ENCODE measurements around the gene RTCA. TPM values are rescaled to one million over a fixed set of nuclear protein-coding genes. Genes with fewer than 3 reads are reported as not detected.

Gene RTCA
- total RNA-seq, 1 donor, result 31.1 TPM

DNA sequence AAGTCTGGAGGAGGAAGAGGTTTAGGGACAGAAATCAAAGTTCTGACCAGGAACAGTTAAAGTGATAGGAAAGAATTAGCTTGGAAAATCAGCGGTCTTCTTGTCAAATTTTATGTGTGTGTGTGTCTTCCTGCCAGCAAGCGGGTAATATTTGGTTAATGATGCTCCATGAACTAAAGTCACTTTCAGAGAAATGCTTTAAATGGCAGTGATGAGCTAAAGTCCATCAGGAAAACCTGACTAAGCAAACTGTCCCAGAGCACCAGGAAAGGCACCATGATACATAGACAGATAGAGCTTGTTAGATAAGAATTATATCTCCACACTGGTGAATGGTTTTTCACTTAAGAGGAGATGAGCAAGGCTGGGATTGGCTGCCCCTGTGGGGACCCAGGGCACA is 76.3 kb downstream of the RTCA start:
- no peak overlapping the region for H3K4me3 ChIP-seq (ENCODE audit: low read depth, low read length)
- no peak for DNase-seq (ENCODE audit: low read depth)
- TF ChIP-seq CTCF (IDR thresholded peaks at IDR 0.05; ENCODE audit: insufficient read depth, low read depth, low read length), result no peak

Small RNA genes lying within 50 kb of the gene (small RNA-seq; reads per million reads assigned to genes)
- gene AL445928.1 (not detected), gene MIR553 (not detected)

Other genes starting within 250 kb of the RTCA start
- gene SASS6, start 133.3 kb upstream of the RTCA start, total RNA-seq, result 2.6 and 5.2 TPM in 2 replicates
- 10.0 and 11.7 TPM in 2 replicates for gene TRMT13, start 133.1 kb upstream of the RTCA start, total RNA-seq
- 0.32 TPM in 1 of 2 replicates, not detected in the other for gene LRRC39, start 88.0 kb upstream of the RTCA start, total RNA-seq
- 4.2 and 6.0 TPM in 2 replicates for gene DBT, start 16.4 kb upstream of the RTCA start, total RNA-seq
- gene CDC14A, start 86.3 kb downstream of the RTCA start, total RNA-seq, result 4.2 and 5.2 TPM in 2 replicates